Hindlimb muscle (tissue), 1 donor: Measurements from ENCODE around the gene LOXL1. TPM values are rescaled to one million over a fixed set of nuclear protein-coding genes. Genes with fewer than 3 reads are reported as not detected.
A peak's percentile ranks its signal among the peaks of the same experiment; 100 is the strongest.

ENCODE experiments used
- DNase-seq: peaks from one replicate; pipeline ENCODE4 v3.0.0-alpha.2; 2013
- polyA plus RNA-seq: library from polyadenylated mRNA; unstranded; fragments of 120-200 nt; gene quantifications from one replicate; pipeline ENCODE4 v1.2.1, GENCODE V29; 2013; ENCODE audit not compliant: insufficient read length

The LOXL1 gene
- polyA plus RNA-seq, 1 donor: 35.3 TPM

- DNase-seq: no peak
Observed at GRCh38 chr15:73981761-73982221, 55.5 kb downstream of the LOXL1 start.

DNA sequence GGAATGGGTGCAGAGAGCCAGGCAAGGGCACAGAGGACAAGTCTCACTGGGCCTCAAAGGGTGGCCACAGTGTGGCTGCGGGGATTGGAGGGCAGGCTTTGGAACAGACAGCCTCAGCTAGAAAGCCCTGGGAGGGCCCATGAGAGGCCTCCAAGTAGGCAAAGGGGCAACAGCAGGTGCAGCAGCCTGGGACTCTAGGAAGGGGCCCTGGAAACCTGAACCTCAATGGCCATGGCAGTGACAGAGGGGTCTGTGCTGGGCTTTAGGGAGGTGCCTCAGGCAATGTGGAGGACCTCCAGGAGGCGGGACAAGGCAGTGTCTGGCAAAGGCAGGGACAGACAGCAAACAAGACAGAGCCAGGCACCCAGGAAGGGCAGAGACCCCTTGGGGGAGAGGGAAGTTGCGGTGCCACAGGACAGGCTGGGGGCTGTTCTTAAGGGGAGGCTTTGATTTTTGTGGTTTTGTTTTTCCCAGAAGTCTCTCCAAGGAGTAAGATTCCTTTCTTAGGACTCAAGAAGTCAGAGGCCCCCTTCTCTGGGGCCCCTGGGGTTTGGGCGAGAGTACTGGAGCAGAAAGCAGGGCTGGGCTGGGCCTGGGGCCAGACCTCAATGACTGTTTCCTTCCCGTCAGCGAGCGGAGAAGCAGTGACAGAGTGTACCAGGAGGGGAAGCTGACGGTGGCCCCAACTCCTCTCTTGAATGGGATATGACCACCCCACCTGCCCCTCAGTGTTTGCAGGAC, 56.1 kb downstream of the LOXL1 start:
- peak; percentile 85 for DNase-seq

GRCh38 chr15:73983211-73983727, 57.0 kb downstream of the LOXL1 start:
- no peak for DNase-seq

GRCh38 chr15:73983773-73984172, 57.5 kb downstream of the LOXL1 start:
- no peak for DNase-seq

- DNase-seq: no peak
Observed at GRCh38 chr15:73984208-73984979, 58.1 kb downstream of the LOXL1 start.

GRCh38 chr15:73985101-73985873, 59.0 kb downstream of the LOXL1 start:
- DNase-seq: no peak

GRCh38 chr15:73986055-73986775, 60.0 kb downstream of the LOXL1 start:
- no peak for DNase-seq

- DNase-seq: no peak
Observed at GRCh38 chr15:73986776-73987056, 60.5 kb downstream of the LOXL1 start.

- no peak for DNase-seq
Observed at GRCh38 chr15:73987250-73987649, 61.0 kb downstream of the LOXL1 start.

DNA sequence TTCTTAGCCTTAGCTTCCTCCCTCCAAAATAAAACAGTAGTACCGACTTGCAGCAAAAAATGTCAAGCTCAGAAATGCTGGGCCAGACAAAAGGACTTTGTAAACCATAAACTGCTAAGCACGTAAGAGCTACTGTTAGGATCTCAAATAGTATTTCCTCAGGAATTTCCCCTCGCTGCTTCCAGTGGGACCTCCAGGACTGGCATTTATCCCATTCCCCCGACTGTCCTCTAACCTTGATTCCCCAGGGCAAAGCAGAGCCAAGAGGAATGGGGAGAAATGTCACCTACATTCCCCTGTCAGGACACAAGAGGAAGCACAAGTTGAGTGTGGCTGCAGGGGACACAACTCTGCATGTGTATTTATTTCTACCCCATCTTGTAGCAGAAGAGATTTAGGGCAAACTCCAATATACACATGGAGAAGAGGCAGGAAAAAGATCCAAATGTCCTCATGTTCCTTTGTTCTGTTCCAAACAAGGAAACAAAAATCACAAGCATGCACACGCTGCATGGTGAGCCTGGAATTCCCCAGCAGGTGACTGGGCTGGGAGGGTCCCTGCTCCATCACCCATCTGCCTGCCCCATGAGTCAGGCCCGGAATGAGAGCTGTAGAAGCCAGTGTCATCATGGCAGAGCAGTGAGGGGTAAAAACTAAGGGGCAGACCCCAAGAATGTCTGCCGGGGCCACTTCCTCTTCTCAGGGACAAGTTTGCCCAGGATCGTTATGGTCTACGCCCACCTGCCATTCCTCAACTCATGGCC, 61.6 kb downstream of the LOXL1 start:
- DNase-seq: no peak

DNA sequence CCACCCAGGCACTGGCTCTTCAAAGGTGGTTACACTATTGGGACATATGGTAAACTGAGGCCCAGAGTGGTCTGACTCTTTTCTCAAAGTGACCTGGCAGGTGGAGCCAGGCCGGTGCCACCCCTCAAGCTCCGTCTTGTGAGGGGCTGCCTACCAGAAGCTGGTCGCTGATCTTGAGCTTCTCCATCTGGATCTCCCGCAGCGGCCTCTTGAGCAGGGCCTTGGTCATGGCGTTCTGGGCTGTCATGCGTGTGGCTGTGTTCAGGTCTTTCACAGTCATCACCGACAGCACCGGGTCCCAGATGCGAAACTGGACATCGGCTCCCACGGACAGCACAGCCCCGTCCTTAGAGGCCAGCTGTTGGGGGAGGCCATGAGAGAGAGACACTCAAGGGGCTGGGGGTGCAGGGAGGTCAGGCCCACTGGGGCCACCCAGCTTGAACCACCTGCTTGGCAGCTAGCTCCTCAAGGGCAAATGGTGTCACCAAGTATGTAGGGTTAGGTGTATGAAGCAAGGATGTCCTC, 62.2 kb downstream of the LOXL1 start:
- DNase-seq: no peak

GRCh38 chr15:73989001-73989798, 62.9 kb downstream of the LOXL1 start:
- DNase-seq: no peak

- no peak for DNase-seq
Observed at GRCh38 chr15:73990250-73991005, 64.2 kb downstream of the LOXL1 start.

- no peak for DNase-seq
Observed at GRCh38 chr15:73991260-73991659, 65.0 kb downstream of the LOXL1 start.

DNA sequence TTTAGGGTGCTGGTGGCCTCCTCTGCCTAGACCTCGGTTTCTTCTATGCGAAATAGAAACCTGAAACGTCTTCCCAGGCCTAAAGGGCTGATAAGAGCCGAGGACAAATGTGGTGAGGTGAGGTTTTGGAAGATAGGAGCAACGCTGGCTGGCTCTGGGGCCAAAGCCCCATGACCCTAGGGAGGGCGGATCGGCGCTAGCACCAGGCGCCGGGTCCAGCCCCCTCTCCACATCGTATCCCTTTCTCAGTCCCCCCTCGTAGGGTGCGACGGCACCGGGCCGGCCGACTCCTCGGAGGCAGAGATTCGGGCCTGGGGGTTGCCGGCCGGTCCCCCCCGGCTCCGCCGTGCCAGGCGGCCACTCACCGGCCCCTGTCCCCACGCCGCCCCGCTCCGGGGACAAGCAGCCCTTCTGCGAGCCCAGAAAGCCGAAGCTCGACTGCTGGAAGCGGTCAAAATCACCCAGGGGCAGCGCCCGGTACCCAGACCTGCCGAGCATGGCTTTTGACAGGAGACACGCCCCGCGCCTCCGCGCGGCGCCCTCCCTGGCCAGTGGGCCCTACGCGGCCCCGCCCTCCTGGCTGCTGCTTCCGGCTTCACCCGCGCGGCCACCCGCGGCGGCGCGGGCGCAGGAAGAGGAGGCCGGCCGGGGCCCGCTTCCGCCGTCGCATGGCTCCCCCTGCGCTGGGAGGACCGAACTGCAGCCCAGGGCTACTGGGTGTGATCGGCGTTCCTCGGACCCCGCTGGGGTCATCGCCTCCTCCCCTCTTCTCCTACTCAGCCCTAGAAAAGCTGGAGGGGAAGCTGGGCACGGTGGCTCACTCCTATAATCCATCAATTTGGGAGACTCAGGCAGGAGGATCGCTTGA, 65.7 kb downstream of the LOXL1 start, which contains the start of gene STOML1:
Gene STOML1, minus strand, starts transcription at position 570 of the 868 bp plus-strand sequence. Its CDS starts 72 bp downstream, at position 498.
- DNase-seq: peak; percentile 95

- no peak for DNase-seq
Observed at GRCh38 chr15:73992594-73992898, 66.3 kb downstream of the LOXL1 start.

GRCh38 chr15:73993211-73993994, 67.1 kb downstream of the LOXL1 start:
- DNase-seq: no peak

GRCh38 chr15:73994413-73994883, 68.2 kb downstream of the LOXL1 start, which contains the start of gene PML:
PML (plus strand) TSS chr15:73994716; CDS start chr15:73994813, 97 bp downstream.
- DNase-seq: peak; percentile 94
